Nephron (organoid): ENCODE measurements around the gene PPOX.

Experiments
- H3K27ac Mint-ChIP-seq, 3 experiments: 2 replicates each; pipeline ENCODE4 v1.8.0; 2020; ENCODE audit warnings: mixed read lengths in 3 of 3, mild to moderate bottlenecking in 2 of 3, moderate library complexity in 1 of 3
- H3K27me3 Mint-ChIP-seq: 2 replicates; pipeline ENCODE4 v1.8.0; 2021; ENCODE audit warnings: low read depth, mild to moderate bottlenecking, moderate library complexity, mixed read lengths
- H3K36me3 Mint-ChIP-seq: 2 replicates; pipeline ENCODE4 v1.8.0; 2020; ENCODE audit warnings: low read depth, mixed read lengths
- H3K4me1 Mint-ChIP-seq: 2 replicates; pipeline ENCODE4 v1.8.0; 2020; ENCODE audit warnings: mixed read lengths
- H3K4me3 Mint-ChIP-seq, 3 experiments: 2 replicates each; pipeline ENCODE4 v1.8.0; 2020; ENCODE audit warnings: mild to moderate bottlenecking in 3 of 3, mixed read lengths in 3 of 3, moderate library complexity in 2 of 3
- H3K9me3 Mint-ChIP-seq: 2 replicates; pipeline ENCODE4 v1.8.0; 2020; ENCODE audit warnings: mixed read lengths
- CTCF ChIP-seq, 3 experiments: fragments of 200-600 bp; sonication (generic); IDR thresholded peaks; one replicate each; pipeline ENCODE4 v1.5.0; 2021; ENCODE audit warnings: antibody characterized with exemption in 3 of 3; ENCODE audit not compliant: unreplicated experiment in 3 of 3

The PPOX gene

DNA sequence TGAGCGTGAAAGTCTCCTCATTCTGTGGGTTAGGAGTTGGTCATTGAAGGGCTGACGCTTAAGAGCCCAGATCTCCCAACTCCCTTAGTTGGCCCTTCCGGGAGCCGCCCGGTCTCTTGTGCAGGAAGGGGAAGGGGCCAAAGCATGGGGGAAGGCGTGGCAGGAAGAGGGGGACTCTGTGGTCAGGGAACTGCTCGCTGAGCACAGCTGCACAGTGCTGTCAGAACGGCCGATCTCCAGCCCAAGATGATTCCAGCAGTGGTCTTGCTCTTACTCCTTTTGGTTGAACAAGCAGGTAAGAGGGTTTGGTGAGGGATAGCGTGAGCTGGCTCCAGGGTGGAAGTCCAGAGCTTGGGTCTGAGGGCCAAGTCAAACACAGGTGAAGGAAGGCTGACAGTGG, 48.9 kb downstream of the PPOX start, which contains the start of gene FCER1G:
TSS of gene FCER1G (plus strand) at position 220 of the 400 bp plus-strand sequence. CDS start at position 247, 27 bp downstream.
- no peak within 1 kb of the TSS for H3K4me3 Mint-ChIP-seq
- H3K27ac Mint-ChIP-seq, result peak within 1 kb of the TSS in 1 of 3 experiments; percentile 91
- H3K36me3 Mint-ChIP-seq, result peaks cover 46% of the 10 kb centered on the region
- no peaks in the 10 kb centered on the region for H3K4me1 Mint-ChIP-seq
- no peaks in the 10 kb centered on the region for H3K9me3 Mint-ChIP-seq
- H3K27me3 Mint-ChIP-seq, result no peaks in the 10 kb centered on the region
- TF ChIP-seq CTCF (IDR thresholded peaks at IDR 0.05; ENCODE audit: unreplicated experiment in 3 of 3), result no peak

GRCh38 chr1:161216945-161217712, 50.9 kb downstream of the PPOX start:
- TF ChIP-seq CTCF (IDR thresholded peaks at IDR 0.05; ENCODE audit: unreplicated experiment in 3 of 3), result no peak
- no peaks in the 10 kb centered on the region for H3K9me3 Mint-ChIP-seq
- H3K36me3 Mint-ChIP-seq, result peaks cover 28% of the 10 kb centered on the region

DNA sequence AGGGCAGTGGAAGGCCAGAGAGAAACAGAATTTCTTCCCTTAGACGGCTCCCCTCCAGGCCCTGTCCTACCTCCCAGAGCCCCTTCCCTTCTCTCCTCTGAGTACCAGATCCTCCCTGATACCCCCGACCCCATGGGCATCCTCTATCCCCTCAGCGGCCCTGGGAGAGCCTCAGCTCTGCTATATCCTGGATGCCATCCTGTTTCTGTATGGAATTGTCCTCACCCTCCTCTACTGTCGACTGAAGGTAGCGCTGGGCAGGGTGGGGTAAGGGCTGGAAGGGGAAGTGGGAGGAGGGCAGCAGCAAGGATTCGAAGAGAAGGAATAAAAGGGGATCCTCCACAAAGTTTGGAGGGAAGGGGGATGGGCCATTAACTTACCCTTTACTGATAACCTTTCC, 51.6 kb downstream of the PPOX start:
- Mint-ChIP-seq H3K27me3 (no peaks in the 10 kb centered on the region), H3K9me3 (no peaks in the 10 kb centered on the region), H3K36me3 (peaks cover 24% of the 10 kb centered on the region), H3K4me1 (no peaks in the 10 kb centered on the region), H3K27ac (peak overlapping the region in 1 of 3 experiments; percentile 63), H3K4me3 (no peak overlapping the region)
- TF ChIP-seq CTCF (IDR thresholded peaks at IDR 0.05; ENCODE audit: unreplicated experiment in 3 of 3), result no peak

More at GRCh38 chr1:161216945-161217712, 50.9 kb downstream of the PPOX start:
- peak overlapping the region; percentile 18 to 91 (median 65) for H3K27ac Mint-ChIP-seq
- H3K4me3 Mint-ChIP-seq, result no peak overlapping the region
- no peaks in the 10 kb centered on the region for H3K4me1 Mint-ChIP-seq
- H3K27me3 Mint-ChIP-seq, result no peaks in the 10 kb centered on the region

DNA sequence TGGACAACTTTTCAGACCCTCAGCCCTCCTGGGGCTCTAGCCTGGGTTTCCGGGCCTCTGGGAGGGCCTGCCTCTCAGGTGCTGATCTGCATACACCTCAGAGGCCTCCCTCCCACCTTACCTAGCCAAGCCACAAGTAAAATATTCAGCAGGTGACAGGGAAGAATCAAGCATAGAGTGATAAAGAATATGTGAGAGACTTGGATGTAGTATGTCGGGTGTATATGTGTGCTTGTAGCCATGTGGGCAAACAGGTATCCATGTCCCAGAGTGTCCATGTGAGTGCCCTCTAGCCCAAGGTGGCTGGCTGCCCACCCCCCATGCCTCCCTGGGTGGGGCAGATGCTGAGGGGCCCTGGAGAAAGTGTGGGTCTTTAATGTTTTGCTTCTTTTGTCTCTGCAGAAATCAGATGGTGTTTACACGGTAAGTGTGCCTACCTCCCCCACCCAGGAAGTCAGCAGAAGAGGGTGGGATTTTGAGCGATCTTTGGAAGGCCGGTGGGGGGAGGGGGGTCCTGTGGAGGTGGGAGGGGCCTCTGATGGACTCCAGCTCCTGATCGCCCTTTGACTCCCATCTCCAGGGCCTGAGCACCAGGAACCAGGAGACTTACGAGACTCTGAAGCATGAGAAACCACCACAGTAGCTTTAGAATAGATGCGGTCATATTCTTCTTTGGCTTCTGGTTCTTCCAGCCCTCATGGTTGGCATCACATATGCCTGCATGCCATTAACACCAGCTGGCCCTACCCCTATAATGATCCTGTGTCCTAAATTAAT, 52.3 kb downstream of the PPOX start:
- H3K9me3 Mint-ChIP-seq, result no peaks in the 10 kb centered on the region
- H3K27ac Mint-ChIP-seq, result peak overlapping the region in 1 of 3 experiments; percentile 63
- H3K4me3 Mint-ChIP-seq, result no peak overlapping the region
- peaks cover 18% of the 10 kb centered on the region for H3K36me3 Mint-ChIP-seq
- H3K27me3 Mint-ChIP-seq, result peaks cover 2% of the 10 kb centered on the region
- no peak for TF ChIP-seq CTCF (IDR thresholded peaks at IDR 0.05; ENCODE audit: unreplicated experiment in 3 of 3)
- no peaks in the 10 kb centered on the region for H3K4me1 Mint-ChIP-seq

GRCh38 chr1:161219078-161219892, 53.1 kb downstream of the PPOX start:
- Mint-ChIP-seq H3K36me3 (peaks cover 10% of the 10 kb centered on the region), H3K4me1 (no peaks in the 10 kb centered on the region), H3K27ac (peak overlapping the region in 1 of 3 experiments; percentile 63), H3K9me3 (no peaks in the 10 kb centered on the region), H3K4me3 (no peak overlapping the region), H3K27me3 (peaks cover 4% of the 10 kb centered on the region)
- TF ChIP-seq CTCF (IDR thresholded peaks at IDR 0.05; ENCODE audit: unreplicated experiment in 3 of 3), result no peak
